ENCODE measurements around the gene PRIMA1. TPM values are rescaled to one million over a fixed set of nuclear protein-coding genes. Genes with fewer than 3 reads are reported as not detected.

PRIMA1 gene
- total and polyA plus RNA-seq, 8 donors, result 1.2 to 9.9 (median 4.9) TPM

- DNase-seq, result peak; percentile 46 to 50
Observed at GRCh38 chr14:93748208-93749075, 39.8 kb downstream of the PRIMA1 start.

GRCh38 chr14:93747560-93747959 is 40.7 kb downstream of the PRIMA1 start:
- DNase-seq, result no peak
- Histone ChIP-seq H3K9me3 (no peaks in the 10 kb centered on the region), H3K36me3 (no peaks in the 10 kb centered on the region), H3K4me1 (peaks cover 0 to 30% (median 7%) of the 10 kb centered on the region in 4 donors), H3K4me3 (no peak overlapping the region), H3K27me3 (peaks cover 0 to 21% (median 0%) of the 10 kb centered on the region in 3 donors), H3K27ac (peak overlapping the region in 1 of 5 donors; percentile 64)
- WGBS, 5 donors, result 94 to 100% (median 98%) methylated on average over 1 of the region's 1 CpG
- no peak for TF ChIP-seq POLR2AphosphoS5 (IDR thresholded peaks at IDR 0.05)
- TF ChIP-seq, protein P1, sequence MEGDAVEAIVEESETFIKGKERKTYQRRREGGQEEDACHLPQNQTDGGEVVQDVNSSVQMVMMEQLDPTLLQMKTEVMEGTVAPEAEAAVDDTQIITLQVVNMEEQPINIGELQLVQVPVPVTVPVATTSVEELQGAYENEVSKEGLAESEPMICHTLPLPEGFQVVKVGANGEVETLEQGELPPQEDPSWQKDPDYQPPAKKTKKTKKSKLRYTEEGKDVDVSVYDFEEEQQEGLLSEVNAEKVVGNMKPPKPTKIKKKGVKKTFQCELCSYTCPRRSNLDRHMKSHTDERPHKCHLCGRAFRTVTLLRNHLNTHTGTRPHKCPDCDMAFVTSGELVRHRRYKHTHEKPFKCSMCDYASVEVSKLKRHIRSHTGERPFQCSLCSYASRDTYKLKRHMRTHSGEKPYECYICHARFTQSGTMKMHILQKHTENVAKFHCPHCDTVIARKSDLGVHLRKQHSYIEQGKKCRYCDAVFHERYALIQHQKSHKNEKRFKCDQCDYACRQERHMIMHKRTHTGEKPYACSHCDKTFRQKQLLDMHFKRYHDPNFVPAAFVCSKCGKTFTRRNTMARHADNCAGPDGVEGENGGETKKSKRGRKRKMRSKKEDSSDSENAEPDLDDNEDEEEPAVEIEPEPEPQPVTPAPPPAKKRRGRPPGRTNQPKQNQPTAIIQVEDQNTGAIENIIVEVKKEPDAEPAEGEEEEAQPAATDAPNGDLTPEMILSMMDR (IDR thresholded peaks at IDR 0.05), result no peak
- TF ChIP-seq EP300 (IDR thresholded peaks at IDR 0.05), result no peak
- no peak for TF ChIP-seq POLR2A (IDR thresholded peaks at IDR 0.05)
- intact Hi-C loops (cut with DNase I; ENCODE audit: low total_unique reads), result no loop called here

More at GRCh38 chr14:93748208-93749075, 39.8 kb downstream of the PRIMA1 start:
- Histone ChIP-seq H3K36me3 (no peaks in the 10 kb centered on the region), H3K9me3 (no peaks in the 10 kb centered on the region), H3K4me3 (no peak overlapping the region), H3K27ac (peak overlapping the region; percentile 1 to 64 (median 26)), H3K27me3 (peaks cover 0 to 22% (median 0%) of the 10 kb centered on the region in 3 donors), H3K4me1 (peaks cover 3 to 35% (median 7%) of the 10 kb centered on the region in 4 donors)
- TF ChIP-seq, protein P1 (IDR thresholded peaks at IDR 0.05), result no peak
- WGBS, 5 donors, result 41 to 72% (median 55%) methylated on average over 22 to 25 of the region's 25 CpGs
- intact Hi-C loops (cut with DNase I; ENCODE audit: low total_unique reads), result no loop called here

DNA sequence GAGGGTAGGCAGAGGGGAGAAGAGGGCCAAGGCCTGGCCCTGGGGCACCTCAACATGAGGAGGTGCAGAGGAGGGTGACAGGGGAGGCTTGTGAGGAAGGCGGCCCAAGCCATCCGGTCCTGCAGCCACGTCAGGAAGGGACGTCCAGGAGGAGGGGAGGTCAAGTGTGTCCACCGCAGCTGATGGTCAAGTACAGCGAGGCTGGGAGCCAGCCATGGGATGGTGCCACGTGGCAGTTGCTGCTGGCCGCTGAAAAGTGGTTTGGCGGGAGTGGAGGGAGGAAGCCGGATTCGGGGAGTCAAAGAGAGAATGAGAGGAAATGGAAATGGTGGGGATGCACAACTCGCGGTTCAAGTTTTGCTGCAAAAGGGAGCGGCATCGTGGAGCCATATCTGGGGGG is 41.2 kb downstream of the PRIMA1 start:
- Histone ChIP-seq H3K27ac (no peak overlapping the region), H3K9me3 (no peaks in the 10 kb centered on the region), H3K4me3 (no peak overlapping the region), H3K4me1 (peaks cover 0 to 27% (median 5%) of the 10 kb centered on the region in 4 donors), H3K27me3 (peaks cover 0 to 17% (median 0%) of the 10 kb centered on the region in 3 donors), H3K36me3 (no peaks in the 10 kb centered on the region)
- TF ChIP-seq, protein P1 (IDR thresholded peaks at IDR 0.05), result no peak
- TF ChIP-seq POLR2AphosphoS5 (IDR thresholded peaks at IDR 0.05), result no peak
- TF ChIP-seq POLR2A (IDR thresholded peaks at IDR 0.05), result no peak
- no peak for TF ChIP-seq EP300 (IDR thresholded peaks at IDR 0.05)
- DNase-seq, result no peak
- 73 to 89% (median 82%) methylated on average over 15 of the region's 15 CpGs for WGBS, 5 donors
- intact Hi-C loops (cut with DNase I; ENCODE audit: low total_unique reads), result no loop called here

DNA sequence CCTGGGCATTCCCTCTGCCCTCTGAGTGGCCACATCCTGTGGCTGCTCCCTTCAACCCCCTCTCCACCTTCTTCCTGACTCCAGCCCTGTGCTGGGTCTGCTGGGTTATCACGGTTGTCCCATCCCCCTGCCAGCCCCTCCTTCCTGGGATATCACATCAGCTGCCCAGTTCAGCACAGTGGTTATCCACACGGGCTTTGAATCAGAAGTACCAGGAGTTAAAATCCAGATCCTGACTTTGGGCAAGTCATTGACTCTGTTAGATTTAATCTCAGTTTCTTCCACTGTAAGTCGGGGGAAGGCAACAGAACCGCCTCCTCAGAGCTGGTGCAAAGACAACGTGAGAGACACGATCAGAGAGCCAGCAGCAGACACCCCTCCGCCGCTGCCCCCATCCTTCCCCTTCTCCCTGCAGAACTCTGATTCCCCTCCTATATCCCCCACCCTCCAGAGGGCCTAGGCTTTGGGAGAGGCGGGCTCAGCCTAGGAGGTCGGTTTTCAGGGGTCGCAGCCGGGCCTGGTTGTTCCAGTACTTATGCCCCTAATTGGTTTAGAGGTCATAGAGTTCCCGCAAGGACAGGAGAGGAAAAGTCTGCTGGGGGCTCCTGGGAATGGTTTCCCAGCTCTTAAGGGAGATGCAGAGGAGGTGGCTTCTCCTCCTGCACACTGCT is 42.5 kb downstream of the PRIMA1 start:
- H3K27me3 ChIP-seq, result peaks cover 0 to 14% (median 0%) of the 10 kb centered on the region in 3 donors
- TF ChIP-seq POLR2AphosphoS5 (IDR thresholded peaks at IDR 0.05) (no peak), EP300 (IDR thresholded peaks at IDR 0.05) (no peak), POLR2A (IDR thresholded peaks at IDR 0.05) (no peak)
- TF ChIP-seq, protein P1 (IDR thresholded peaks at IDR 0.05), result no peak
- 71 to 82% (median 81%) methylated on average over 13 of the region's 13 CpGs for WGBS, 5 donors
- H3K9me3 ChIP-seq, result no peaks in the 10 kb centered on the region
- no peak overlapping the region for H3K27ac ChIP-seq
- intact Hi-C loops (cut with DNase I; ENCODE audit: low total_unique reads), result no loop called here
- no peak overlapping the region for H3K4me3 ChIP-seq
- DNase-seq, result no peak
- H3K36me3 ChIP-seq, result no peaks in the 10 kb centered on the region
- peaks cover 0 to 24% (median 3%) of the 10 kb centered on the region in 4 donors for H3K4me1 ChIP-seq

All from stomach (tissue), 9 donors.